Measurements from ENCODE around the gene ATRX.
"Not testable (repeated sequence)": the region's sequence is repeated elsewhere in the genome, so short reads cannot be mapped to it uniquely, and the experiment has no call there.

The ATRX gene

DNA sequence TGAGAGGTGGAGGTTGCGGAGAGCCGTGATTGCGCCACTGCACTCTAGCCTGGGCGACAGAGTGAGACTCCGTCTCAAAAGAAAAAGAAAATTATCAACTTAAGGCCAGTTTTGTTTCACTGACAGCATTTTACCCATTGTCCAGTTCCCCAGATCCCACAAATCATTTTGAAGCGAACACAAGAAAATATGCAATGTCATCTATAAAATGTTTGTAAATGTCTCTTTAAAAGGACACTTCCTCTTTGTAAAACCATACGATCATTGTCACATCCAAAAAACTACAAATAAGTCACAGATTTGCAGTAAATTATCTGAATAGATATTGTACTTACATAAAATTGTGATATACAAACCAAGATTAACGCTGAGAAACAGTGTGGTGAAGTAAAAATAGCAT is 147.6 kb downstream of the ATRX start:
- H3K4me3 ChIP-seq: no peak overlapping the region
- H3K27ac ChIP-seq: no peak overlapping the region

DNA sequence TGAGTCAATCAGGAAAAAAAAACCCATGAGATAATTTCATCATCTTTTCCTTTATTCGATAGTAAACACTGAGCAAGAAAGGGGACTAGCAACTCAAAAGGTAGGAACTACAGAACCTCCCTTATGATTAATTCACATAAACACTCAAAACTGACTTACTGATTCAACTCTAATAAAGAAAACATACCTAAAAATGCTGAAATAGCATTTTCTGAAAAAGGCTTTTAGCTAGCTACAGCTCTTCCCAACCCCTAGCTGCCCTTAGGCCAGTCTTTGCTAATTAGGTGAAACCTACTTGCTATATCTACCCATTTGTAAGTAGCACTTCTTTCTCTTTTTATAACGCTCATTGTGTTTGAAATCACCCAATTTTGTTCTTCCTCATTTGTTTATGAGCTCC is 150.6 kb downstream of the ATRX start:
- H3K4me3 ChIP-seq: no peak overlapping the region

DNA sequence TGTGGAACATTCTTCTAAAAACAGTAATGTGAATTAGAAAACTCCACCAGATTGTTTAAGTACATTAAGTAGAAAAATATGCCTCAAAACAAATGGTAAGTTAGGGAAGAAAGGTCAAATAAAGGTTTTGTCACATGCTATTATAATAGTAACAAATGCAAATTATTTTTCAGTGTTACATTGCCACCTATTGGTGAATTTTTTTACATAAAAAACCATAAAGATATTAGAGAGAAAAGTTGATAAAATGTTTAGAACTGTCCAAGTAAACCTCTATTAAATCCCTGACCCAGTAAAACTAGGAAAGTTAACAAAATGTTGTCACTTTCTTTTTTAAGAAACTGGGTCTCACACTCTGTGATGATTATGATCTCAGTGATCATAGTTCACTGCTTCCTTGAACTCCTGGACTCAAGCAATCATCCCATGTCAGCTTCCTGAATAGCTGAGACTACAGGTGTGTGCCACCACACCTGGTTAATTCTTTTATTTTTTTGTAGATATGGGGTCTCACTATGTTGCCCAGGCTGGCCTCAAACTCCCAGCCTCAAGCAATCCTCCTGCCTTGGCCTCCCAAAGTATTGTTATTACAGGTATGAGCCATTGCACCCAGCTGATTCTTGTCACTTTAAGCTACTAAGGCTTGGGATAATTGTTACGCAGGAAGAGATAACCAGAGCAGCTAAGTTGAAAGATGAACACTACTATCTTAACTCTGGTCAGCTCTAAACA is 157.6 kb downstream of the ATRX start:
- Histone ChIP-seq H3K27ac (no peak overlapping the region), H3K4me3 (no peak overlapping the region)

More for the DNA sequence above, 150.6 kb downstream of the ATRX start:
- H3K27ac ChIP-seq: no peak overlapping the region

DNA sequence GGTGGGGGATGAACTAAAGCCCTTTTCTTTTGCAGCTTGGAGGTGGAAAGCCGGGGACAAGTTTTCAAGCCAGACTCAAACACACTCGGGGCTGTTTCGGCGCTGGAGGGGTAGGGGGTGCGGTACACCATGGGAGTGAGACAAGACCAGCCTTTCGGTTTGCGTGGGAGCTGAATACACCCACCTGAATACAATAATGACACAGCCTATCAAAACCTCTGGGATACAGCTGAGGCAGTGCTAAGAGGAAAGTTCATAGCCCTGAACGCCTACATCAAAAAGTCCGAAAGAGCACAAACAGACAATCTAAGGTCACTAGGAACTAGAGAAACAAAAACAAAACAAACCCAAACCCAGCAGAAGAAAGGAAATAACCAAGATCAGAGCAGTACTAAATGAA is 163.3 kb downstream of the ATRX start:
- no peak overlapping the region for H3K4me3 ChIP-seq

DNA sequence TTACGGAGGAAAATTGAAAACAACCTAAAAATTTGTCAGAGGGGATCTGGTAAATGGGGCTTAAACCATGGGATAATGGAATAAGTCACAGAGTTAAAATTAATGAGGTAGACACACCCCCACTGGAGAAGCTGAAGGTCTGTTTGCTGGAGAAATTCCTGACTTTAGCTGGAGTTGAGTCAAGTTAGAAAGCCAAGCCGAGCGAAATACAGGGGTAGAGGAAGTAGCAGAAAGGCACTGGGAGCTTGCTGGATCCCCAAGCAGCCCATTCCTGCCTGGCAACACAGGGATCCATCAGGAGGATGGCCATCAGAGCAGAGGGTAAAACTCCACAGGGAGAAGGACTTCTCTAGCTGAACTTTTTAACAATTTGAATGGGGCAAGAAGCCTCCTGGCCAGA is 163.8 kb downstream of the ATRX start:
- Histone ChIP-seq H3K4me3 (no peak overlapping the region), H3K27ac (no peak overlapping the region)

More for the DNA sequence above, 163.3 kb downstream of the ATRX start:
- no peak overlapping the region for H3K27ac ChIP-seq

DNA sequence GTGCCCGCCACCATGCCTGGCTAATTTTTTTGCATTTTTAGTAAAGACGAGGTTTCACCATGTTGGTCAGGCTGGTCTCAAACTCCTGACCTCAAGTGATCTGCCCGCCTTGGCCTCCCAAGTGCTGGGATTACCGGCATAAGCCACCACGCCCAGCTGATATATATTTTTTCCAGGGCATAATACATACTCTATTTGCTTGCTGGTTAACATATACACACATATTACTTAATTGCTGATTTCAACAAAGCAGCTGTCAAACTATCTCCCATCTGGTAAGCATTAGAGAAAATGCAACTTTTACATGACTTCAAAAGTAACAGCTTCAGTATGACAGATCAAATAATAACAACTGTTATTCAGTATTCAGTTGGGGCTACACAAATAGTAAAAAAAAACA is 164.6 kb downstream of the ATRX start:
- H3K27ac ChIP-seq, H3K4me3 ChIP-seq: not testable (repeated sequence)

DNA sequence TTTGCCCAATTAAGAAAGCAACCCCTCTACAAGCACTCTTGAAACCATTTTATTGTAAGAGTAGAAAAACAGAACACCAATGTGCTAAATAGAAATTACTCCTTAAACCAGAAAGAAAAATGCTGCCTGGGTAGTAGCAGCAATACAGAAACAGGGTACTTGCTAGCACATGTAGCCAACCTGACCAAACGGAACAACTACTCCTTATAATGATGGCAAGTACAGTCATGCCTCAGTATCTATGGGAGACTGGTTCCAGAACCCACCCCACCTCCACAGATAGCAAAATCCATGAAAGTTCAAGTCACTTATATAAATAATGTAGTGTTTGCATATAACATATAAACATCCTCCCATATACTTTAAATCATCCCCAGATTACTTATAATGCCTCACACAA is 168.8 kb downstream of the ATRX start:
- Histone ChIP-seq H3K27ac (no peak overlapping the region), H3K4me3 (no peak overlapping the region)

DNA sequence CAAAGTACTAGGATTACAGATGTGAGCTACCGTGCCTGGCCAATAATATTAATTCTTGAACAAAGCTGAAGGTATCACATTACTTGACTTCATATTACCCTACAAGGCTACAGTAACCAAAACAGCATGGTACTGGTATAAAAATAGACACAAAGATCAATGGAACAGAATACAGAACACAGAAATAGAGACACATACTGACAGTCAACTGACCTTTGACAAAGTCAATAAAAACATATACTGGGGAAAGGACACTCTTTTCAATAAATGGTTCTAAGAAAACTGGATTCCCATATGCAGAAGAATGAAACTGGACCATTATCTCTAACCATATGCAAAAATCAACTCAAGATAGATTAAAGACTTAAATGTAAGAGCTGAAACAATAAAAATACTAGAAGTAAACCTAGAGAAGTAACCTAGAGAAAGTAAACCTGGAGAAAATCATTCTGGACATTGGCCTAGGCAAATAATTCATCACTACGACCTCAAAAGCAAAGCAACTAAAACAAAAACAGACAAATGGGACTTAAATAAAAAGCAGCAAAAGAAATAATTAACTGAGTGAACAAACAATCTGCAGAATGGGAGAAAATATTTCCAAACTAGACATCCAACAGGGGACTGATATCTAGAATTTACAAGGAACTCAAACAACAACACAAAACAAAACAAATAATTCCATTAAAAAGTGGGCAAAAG is 182.2 kb downstream of the ATRX start:
- no peak overlapping the region for H3K4me3 ChIP-seq
- H3K27ac ChIP-seq: no peak overlapping the region

DNA sequence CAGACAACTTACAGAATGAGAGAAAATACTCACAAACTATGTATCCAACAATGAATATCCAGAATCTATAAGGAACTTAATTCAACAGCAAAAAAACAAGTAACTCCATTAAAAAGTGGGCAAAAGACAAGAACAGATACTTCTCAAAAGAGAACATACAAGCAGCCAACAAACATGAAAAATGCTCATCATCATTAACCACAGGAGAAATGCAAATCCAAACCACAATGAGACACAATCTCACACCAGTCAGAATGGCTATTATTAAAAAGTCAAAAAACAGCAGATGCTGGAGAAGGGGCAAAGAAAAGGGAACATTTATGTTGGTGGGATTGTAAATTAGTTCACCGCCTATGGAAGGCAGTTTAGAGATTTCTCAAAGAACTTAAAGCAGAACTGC is 188.5 kb downstream of the ATRX start:
- H3K27ac ChIP-seq: no peak overlapping the region
- no peak overlapping the region for H3K4me3 ChIP-seq

DNA sequence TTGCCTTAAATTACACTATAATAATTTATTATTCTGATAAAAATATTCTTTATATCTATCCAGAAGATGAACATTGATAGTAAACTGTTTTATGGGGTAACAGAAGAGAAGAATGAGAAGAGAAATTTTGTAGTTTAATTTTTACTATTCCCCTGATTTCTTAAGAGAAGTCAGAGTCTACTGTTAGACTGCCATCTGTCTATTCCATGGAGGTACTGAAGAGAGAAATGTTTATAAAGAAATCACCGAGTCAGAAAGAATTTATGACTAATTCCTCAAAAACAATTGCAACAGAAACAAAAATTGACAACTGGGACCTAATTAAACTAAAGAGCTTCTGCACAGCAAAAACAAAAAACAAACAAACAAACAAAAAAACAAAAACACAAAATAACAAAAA is 188.9 kb downstream of the ATRX start:
- Histone ChIP-seq H3K4me3 (no peak overlapping the region), H3K27ac (no peak overlapping the region)

DNA sequence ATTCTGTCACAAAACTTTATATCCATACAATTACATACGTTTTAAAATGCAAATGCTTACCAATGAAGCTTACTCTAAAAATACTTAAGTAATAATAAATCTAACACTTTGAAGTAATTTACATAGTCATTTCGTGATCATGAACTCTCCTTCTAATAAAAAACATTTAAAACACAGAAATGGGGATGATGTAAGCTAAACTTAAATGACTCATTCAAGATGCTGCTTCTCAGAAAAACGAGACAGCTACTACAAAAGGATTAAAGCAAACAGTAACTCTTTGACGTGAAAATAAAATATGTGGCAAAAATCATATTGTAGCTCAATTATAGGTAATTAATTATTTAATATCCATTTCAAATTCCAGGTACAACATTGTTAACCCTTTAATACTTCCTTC is 190.2 kb downstream of the ATRX start:
- no peak overlapping the region for H3K4me3 ChIP-seq
- H3K27ac ChIP-seq: no peak overlapping the region

DNA sequence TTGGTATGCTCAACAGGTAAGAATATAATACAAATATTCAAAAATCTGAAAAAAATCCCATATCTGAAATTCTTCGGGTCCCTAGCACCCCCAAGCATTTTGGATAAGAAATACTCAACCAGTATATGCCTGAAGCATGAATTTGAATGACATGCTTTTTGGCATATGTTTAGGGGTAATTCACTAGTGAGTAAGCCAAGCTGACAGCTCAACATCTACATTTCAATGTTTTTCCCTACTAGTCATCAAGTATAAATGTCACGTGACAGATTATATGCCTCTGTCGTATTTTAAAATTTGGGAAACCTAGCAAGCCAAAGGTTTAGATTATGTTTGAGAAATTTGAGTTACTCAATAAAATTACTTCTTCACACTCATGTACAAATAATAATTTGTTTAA is 213.7 kb downstream of the ATRX start:
- no peak overlapping the region for H3K27ac ChIP-seq
- H3K4me3 ChIP-seq: no peak overlapping the region

DNA sequence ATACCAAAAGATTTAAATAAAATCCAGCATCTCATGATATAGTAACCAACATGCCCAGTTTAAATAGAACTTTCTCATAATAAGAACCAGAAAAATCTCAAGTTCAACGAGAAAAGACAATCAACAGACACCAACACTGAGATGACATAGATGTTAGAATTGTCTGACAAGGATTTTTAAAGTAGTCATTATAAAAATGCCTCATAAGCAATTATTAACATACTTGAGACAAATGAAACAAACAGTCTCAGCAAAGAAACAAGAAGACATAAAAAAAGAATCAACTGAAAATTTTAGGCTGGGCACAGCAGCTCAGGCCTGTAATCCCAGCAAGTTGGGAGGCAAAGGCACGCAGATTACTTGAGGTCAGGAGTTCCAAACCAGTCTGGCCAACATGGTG is 220.7 kb downstream of the ATRX start:
- Histone ChIP-seq H3K27ac (no peak overlapping the region), H3K4me3 (no peak overlapping the region)

DNA sequence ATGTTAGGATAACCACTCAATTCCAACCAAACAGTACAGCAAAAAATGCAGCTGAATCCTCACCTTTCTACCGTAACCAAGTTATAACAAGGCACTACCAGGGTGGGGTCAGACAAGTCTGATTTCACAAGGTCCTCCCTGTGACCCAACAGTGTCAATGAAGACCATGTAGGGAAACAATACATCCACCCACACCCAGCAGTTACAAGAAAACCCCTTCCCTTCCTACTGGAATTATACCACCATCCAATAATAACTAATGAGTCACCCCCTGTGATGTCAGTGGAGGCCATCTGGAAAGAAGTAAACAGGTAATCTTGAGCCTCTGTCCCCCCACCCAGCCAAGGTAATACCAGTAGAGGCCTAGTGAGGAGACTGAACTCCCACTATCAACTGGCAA is 221.2 kb downstream of the ATRX start:
- no peak overlapping the region for H3K27ac ChIP-seq
- no peak overlapping the region for H3K4me3 ChIP-seq

DNA sequence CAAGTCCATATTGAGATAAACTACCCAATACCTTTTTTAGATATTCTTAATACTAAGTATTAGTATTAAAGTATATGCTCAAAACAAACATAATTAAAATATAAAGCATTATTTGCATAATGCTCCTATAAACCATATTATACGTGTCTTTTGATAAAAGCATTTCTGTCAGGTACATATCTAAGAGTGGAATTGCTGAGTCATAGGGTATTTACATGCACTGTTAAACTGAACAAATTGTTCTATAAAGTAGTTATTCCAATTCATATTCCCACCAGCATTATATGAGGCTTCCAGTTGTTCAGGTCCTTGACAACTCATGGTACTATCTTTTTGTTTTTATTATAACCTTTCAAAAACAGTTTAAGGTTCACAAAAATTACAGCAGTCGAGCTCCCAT is 224.6 kb downstream of the ATRX start:
- Histone ChIP-seq H3K27ac (no peak overlapping the region), H3K4me3 (no peak overlapping the region)

DNA sequence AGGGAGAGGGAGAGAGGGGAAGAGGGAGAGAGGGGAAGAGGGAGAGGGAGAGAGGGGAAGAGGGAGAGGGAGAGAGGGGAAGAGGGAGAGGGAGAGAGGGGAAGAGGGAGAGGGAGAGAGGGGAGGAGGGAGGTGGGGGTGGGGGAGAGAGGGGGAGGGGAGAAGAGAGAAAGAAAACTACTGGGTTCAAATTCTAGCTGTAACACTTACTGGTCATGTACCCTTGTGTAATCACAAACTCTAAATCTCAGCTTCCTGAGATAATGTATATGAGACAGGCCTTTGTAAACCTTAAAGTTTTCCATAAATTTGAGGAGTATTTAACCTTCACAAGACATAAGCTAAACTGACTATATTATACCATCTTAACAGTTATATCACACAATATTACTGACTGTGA is 229.7 kb downstream of the ATRX start:
- Histone ChIP-seq H3K27ac (no peak overlapping the region), H3K4me3 (no peak overlapping the region)

DNA sequence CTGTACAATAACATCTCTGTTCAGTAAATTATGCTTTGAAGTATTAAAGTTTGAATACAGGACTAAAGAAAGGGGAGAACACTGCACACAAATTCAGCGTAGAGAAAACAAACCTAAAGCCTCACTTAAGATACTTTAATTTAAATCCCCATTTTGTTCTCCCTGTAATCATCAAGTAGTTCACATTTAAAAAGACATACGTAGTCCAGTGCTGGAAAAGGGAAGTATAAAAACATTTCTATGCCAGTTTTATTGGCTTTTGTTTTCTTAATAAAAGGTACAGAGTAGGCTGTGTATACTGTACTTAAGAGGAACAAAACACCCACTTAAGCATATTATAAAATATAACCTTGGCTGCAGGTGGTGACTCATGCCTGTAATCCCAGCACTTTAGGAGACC is 237.3 kb downstream of the ATRX start:
- H3K4me3 ChIP-seq: no peak overlapping the region
- no peak overlapping the region for H3K27ac ChIP-seq

DNA sequence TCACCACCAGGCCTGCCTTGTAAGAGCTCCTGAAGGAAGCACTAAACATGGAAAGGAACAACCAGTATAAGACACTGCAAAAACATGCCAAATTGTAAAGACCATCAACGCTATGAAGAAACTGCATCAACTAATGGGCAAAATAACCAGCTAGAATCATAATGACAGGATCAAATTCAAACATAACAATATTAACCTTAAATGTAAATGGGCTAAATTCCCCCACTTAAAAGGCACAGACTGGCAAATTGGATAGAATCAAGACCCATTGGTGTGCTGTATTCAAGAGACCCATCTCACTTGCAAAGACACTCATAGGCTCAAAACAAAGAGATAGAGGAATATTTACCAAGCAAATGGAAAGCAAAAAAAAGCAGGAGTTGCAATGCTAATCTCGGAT is 246.2 kb downstream of the ATRX start:
- not testable (repeated sequence) for H3K4me3 ChIP-seq, H3K27ac ChIP-seq

DNA sequence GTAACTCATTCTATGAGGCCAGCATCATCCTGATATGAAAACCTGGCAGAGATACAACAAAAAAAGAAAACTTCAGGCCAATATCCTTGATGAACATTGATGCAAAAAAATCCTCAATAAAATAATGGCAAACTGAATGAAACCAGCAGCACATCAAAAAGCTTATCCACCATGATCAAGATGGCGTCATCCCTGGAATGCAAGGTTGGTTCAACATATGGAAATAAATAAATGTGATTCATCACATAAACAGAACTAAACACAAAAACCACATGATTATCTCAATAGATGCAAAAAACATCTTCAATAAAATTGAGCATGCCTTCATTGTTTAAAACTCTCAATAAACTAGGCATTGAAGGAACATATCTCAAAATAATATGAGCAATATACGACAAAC is 254.8 kb downstream of the ATRX start:
- not testable (repeated sequence) for H3K4me3 ChIP-seq, H3K27ac ChIP-seq

DNA sequence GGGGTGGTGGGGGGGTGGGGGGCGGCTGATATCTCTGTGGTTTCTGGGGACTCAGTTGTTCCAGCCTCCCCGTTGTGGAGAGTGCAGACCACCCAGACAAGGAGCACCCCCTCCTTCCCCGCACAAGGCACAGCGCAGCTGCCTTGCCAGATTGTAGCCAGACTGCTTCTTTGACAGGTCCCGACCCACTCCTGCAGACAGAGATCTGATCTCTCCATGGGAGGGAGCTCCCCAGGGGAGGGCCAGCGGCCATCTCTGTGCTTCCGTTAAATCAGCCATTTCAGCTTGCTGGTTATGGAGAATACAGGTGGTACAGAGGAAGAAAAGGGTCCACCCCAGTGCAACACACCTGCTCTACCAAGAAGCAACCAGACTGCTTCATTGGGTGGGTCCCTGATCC is 258.0 kb downstream of the ATRX start:
- no peak overlapping the region for H3K27ac ChIP-seq
- no peak overlapping the region for H3K4me3 ChIP-seq

DNA sequence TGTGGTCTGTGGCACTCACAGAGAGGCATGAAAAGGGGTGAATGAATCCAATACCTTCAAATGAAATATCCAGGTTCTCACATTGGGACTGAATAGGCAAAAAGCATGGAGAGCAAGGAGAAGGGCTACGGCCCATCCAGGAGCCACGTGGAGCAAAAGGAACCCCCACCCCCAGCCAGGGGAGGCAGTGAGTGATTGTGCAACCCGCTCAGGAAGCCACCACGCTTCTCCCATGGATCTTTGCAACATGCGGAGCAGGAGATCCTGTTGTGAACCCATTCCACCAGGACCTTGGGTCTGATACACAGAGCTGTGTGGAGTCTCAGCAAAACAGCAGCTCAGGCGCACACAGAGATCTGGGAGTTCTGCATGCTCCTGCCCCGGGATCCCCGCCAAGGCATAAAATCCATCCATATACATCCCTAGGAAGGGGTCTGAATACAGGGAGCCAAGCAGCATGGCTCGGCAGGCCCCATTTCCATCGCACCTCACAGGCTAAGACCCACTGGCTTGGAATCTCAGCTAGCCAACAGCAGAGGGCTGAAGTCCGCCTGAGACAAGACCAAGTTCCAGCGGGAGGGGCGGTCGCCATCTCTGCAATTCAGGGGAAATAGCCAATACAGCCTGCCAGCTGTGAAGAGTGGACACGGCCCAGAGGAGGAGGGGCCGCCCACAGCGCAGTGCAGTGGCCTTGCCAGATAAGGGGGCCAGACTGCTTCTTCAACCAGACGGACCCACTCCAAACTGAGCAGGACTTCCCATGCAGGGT is 258.6 kb downstream of the ATRX start:
- H3K4me3 ChIP-seq: no peak overlapping the region
- no peak overlapping the region for H3K27ac ChIP-seq

Measured in skin epidermis (tissue), 12 donors.